K562 (cell line): Measurements from ENCODE around the gene WDR93. TPM values are rescaled to one million over a fixed set of nuclear protein-coding genes. Genes with fewer than 3 reads are reported as not detected.

Source experiments
- ATAC-seq: fragments of 200-7000 bp; cut with Tn5 transposase; 3 replicates; pipeline ENCODE4 v1.9.1; 2020; ENCODE audit warnings: moderate library complexity
- BruUV-seq: library from RNA; stranded (reverse); fragments of 400-500 nt; replicated peaks from 2 replicates; lab custom pipeline; 2021; lab: Mats Ljungman, UMichigan
- CTCF ChIA-PET: fragments of 300-600 bp; formaldehyde crosslinking; extraction: SDS; loops from one replicate; lab custom pipeline; 2021; ENCODE audit warnings: low intra/inter-chr PET ratio; lab: Yijun Ruan, JAX
- POLR2A ChIA-PET: fragments of 300-600, 350-650 bp; sonication (Branson Sonifier 250); formaldehyde crosslinking; extraction: SDS; loops from one replicate; lab custom pipeline; 2021; ENCODE audit warnings: antibody characterized with exemption, inconsistent platforms; lab: Yijun Ruan, JAX
- DNase-seq, 4 experiments: peaks; one replicate each; pipeline versions ENCODE4 v3.0.0 to v3.0.0-alpha.2; 2011 to 2018; ENCODE audit warnings: low spot score in 3 of 4, mixed read lengths in 3 of 4; ENCODE audit errors: extremely low read depth in 1 of 4
- FAIRE-seq: peaks from 2 replicates; lab custom pipeline; 2011; peaks lifted over from hg19 to GRCh38; lab: Jason Lieb, UNC
- H2AFZ ChIP-seq: 2 replicates; pipeline ENCODE4 v1.6.0; 2011; ENCODE audit warnings: low read depth, low read length, control low read depth, inconsistent platforms
- H3K27ac ChIP-seq: fragments of 200-600 bp; 3 replicates; pipeline ENCODE4 v1.8.0; 2011; ENCODE audit warnings: low read depth, mild to moderate bottlenecking, control low read depth, inconsistent platforms, low read length, moderate library complexity, mixed read lengths; ENCODE audit errors: extremely low read depth
- H3K27me3 ChIP-seq, 2 experiments: fragments of 300-600 bp in 1 of 2; 2 replicates in 1 of 2; 3 replicates in 1 of 2; pipeline versions ENCODE4 v1.6.0 to v1.8.0; 2011; ENCODE audit warnings: inconsistent platforms in 2 of 2, low read length in 2 of 2, mild to moderate bottlenecking in 1 of 2, mixed read lengths in 1 of 2, moderate library complexity in 1 of 2; ENCODE audit not compliant: control insufficient read depth in 2 of 2, insufficient read depth in 2 of 2
- H3K36me3 ChIP-seq: fragments of 300-600 bp; 3 replicates; pipeline ENCODE4 v1.8.0; 2011; ENCODE audit warnings: mild to moderate bottlenecking, low read length, inconsistent platforms; ENCODE audit not compliant: control insufficient read depth, insufficient read depth
- H3K4me1 ChIP-seq, 2 experiments: fragments of 200-600 bp in 1 of 2; replicated peaks in 1 of 2; 2 replicates in 1 of 2; 3 replicates in 1 of 2; pipeline versions ENCODE4 v1.5.1 to v1.8.0; 2011; ENCODE audit warnings: inconsistent platforms in 2 of 2, low read length in 2 of 2, mild to moderate bottlenecking in 1 of 2, mixed read lengths in 1 of 2, moderate library complexity in 1 of 2; ENCODE audit not compliant: control insufficient read depth in 2 of 2, insufficient read depth in 2 of 2
- H3K4me2 ChIP-seq: 2 replicates; pipeline ENCODE4 v1.6.1; 2011; ENCODE audit warnings: low read length, control low read depth, inconsistent platforms, mixed read lengths; ENCODE audit not compliant: insufficient read depth
- H3K4me3 ChIP-seq: fragments of 200-600 bp; sonication (generic), shearing (Covaris generic); 2 replicates; pipeline ENCODE4 v1.5.1; 2016; ENCODE audit warnings: control low read depth, inconsistent platforms
- H3K79me2 ChIP-seq: fragments of 200-600 bp; 3 replicates; pipeline ENCODE4 v1.8.0; 2011; ENCODE audit warnings: low read length, inconsistent platforms; ENCODE audit not compliant: control insufficient read depth, insufficient read depth
- H3K9ac ChIP-seq, 2 experiments: 2 replicates each; pipeline versions ENCODE4 v1.6.0 to v1.6.1; 2011; ENCODE audit warnings: low read depth in 2 of 2, low read length in 2 of 2, control low read depth in 1 of 2, inconsistent platforms in 1 of 2, mild to moderate bottlenecking in 1 of 2, mixed read lengths in 1 of 2; ENCODE audit not compliant: insufficient read depth in 1 of 2
- H3K9me1 ChIP-seq: one replicate; pipeline ENCODE4 v1.6.0; 2011; ENCODE audit warnings: inconsistent platforms, mild to moderate bottlenecking, low read length, moderate library complexity; ENCODE audit not compliant: control insufficient read depth, insufficient read depth
- H3K9me3 ChIP-seq: replicated peaks from 2 replicates; pipeline ENCODE4 v1.5.1; 2011; ENCODE audit warnings: low read depth, low read length, inconsistent platforms; ENCODE audit not compliant: control insufficient read depth, insufficient read depth
- H4K20me1 ChIP-seq: replicated peaks from 2 replicates; pipeline ENCODE4 v1.6.1; 2011; ENCODE audit warnings: low read length, inconsistent platforms, mixed read lengths; ENCODE audit not compliant: control insufficient read depth, insufficient read depth
- CTCF ChIP-seq, 3 experiments: IDR thresholded peaks in 2 of 3; conservative IDR thresholded peaks in 1 of 3; 2 replicates each; pipeline ENCODE4 v1.5.1; 2011 to 2012; ENCODE audit warnings: low read length in 3 of 3, mild to moderate bottlenecking in 3 of 3, control low read depth in 2 of 3, improper control_type of control experiment in 1 of 3, inconsistent platforms in 1 of 3, low read depth in 1 of 3, mixed read lengths in 1 of 3, moderate library complexity in 1 of 3; ENCODE audit not compliant: insufficient read depth in 2 of 3
- HDAC1 ChIP-seq, 2 experiments: fragments of 450-650 bp; IDR thresholded peaks; 2 replicates each; pipeline ENCODE4 v1.6.1; 2016 to 2017; ENCODE audit warnings: inconsistent platforms in 1 of 2, mild to moderate bottlenecking in 1 of 2, moderate library complexity in 1 of 2
- ZNF347 ChIP-seq: fragments of 450-650 bp; formaldehyde crosslinking; IDR thresholded peaks from 2 replicates; pipeline ENCODE4 v1.4.0; 2020; ENCODE audit warnings: low read depth, mild to moderate bottlenecking, moderate library complexity
- WGBS: fragments of 100-300 bp; shearing (Covaris generic); methylation state at CpG from one replicate; pipeline ENCODE4 v1.1.6; 2016; ENCODE audit warnings: low coverage, mixed read lengths; ENCODE audit not compliant: insufficient coverage; ENCODE audit errors: missing lambda C conversion rate; 5-methylcytosine and 5-hydroxymethylcytosine counted together
- in situ Hi-C: fragments of 300-500 bp; cut with MboI; formaldehyde crosslinking; loops from 4 replicates; pipeline ENCODE4 v1.15.0; 2018; ENCODE audit warnings: inconsistent platforms, mixed read lengths
- intact Hi-C: fragments of 100-400 bp; cut with micrococcal nuclease; formaldehyde crosslinking; loops from 2 replicates; pipeline ENCODE4 v1.14.2; 2022
- polyA plus RNA-seq, 8 experiments: library from polyadenylated mRNA; depleted of rRNA in 4 of 8; stranded (reverse) in 5 of 8; unstranded in 3 of 8; fragments of >200 nt; fragmentation: Nextera tagmentation in 2 of 8; fragmentation: Illumina TruSeq in 1 of 8; extraction: Ambion mirVana in 2 of 8; extraction: Trizol in 1 of 8; gene quantifications; 2 replicates each; pipeline versions ENCODE4 v1.2.1 to v1.2.3, GENCODE V29; 2011 to 2014; ENCODE audit warnings: inconsistent platforms in 1 of 8, missing spikeins in 1 of 8
- total RNA-seq, 7 experiments: library from RNA; depleted of rRNA in 6 of 7; stranded (reverse); fragments of >200 nt in 6 of 7; fragmentation: Illumina TruSeq in 2 of 7; extraction: Trizol in 2 of 7; gene quantifications; 2 replicates each; pipeline versions ENCODE4 v1.2.1 to v1.2.3, GENCODE V29; 2011 to 2021; ENCODE audit warnings: low replicate concordance in 1 of 7
- TF ChIP-seq, protein P1 (sequence below): fragments of 200-800 bp; sonication (Bioruptor generic); IDR thresholded peaks from 2 replicates; pipeline ENCODE4 v1.6.1; 2017; ENCODE audit warnings: missing genetic modification characterization, missing compliant biosample characterization

Gene WDR93
- total and polyA plus RNA-seq, 9 of the 15 experiments (the other 6 are each of a cell fraction or from before 2014, with no cell fraction given), result not detected

DNA sequence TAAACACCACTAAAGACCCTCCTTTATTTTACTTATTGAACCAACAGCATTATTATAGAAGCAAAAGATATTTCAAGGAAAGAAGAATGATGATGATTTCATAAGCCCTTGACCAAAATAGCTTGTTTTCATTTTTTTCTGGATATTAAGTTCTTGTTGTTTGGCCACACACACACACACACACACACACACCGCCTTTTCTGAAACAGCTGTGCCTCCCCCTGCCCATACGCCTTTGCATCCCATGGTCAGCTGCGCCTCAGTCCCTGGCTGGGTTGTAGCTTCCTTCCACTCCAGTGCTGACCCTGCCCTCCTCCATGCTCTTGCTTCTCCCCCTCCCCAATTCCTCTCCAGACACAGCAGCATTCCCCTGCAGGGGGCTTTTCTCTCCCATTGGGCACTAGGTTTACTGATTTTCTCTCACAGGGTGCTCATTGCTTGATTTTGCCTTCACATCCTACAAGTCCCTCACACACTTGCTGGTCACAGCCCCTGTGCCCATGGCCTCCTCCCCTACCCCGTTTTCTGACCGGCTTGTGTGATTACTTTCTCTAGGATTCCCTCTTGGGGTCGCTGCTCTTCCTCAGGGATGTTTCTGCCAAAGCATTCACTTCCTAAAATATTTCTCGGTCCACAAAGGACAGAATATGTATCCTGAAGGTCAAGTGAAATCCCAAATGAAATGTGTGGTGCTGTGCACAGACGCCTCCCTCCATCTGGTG is 42.0 kb downstream of the WDR93 start:
- Histone ChIP-seq H3K4me1 (no peaks in the 10 kb centered on the region), H3K79me2 (no peaks in the 10 kb centered on the region), H2AFZ (no peak overlapping the region)
- CTCF ChIA-PET, result no interaction called here
- no peak for ATAC-seq
- in situ Hi-C loops (loop anchor here (10.0 kb wide), 1 partner anchor 342 kb away; no protein-coding TSS in a partner anchor), intact Hi-C loops (no loop called here)
- under 1% methylated on average over 8 of the region's 8 CpGs for WGBS
- DNase-seq, result no peak
- POLR2A ChIA-PET, result interaction anchor here (1.0 kb wide), 1 partner anchor 30 kb away, joined by 4 read pairs; no protein-coding TSS in a partner anchor
- FAIRE-seq, result no peak
- TF ChIP-seq, protein P1, sequence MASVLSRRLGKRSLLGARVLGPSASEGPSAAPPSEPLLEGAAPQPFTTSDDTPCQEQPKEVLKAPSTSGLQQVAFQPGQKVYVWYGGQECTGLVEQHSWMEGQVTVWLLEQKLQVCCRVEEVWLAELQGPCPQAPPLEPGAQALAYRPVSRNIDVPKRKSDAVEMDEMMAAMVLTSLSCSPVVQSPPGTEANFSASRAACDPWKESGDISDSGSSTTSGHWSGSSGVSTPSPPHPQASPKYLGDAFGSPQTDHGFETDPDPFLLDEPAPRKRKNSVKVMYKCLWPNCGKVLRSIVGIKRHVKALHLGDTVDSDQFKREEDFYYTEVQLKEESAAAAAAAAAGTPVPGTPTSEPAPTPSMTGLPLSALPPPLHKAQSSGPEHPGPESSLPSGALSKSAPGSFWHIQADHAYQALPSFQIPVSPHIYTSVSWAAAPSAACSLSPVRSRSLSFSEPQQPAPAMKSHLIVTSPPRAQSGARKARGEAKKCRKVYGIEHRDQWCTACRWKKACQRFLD (CRISPR knock-in tag), result no peak
- no peak for TF ChIP-seq ZNF347 (CRISPR knock-in tag)
- TF ChIP-seq HDAC1 (IDR thresholded peaks at IDR 0.05), result no peak
- peak in 1 of 3 experiments; percentile 11; a peak in 1 of 6 replicates for TF ChIP-seq CTCF (IDR thresholded peaks at IDR 0.05 in 2 of 3, conservative IDR thresholded peaks at IDR 0.05 in 1 of 3; ENCODE audit: insufficient read depth in 2 of 3, low read depth in 1 of 3, low read length in 3 of 3)
- TF ChIP-seq, all 486 proteins: peak for 1
- Histone ChIP-seq H4K20me1 (no peaks in the 10 kb centered on the region), H3K36me3 (no peaks in the 10 kb centered on the region), H3K4me2 (no peak overlapping the region), H3K4me3 (no peak overlapping the region), H3K9me1 (no peaks in the 10 kb centered on the region), H3K9me3 (no peaks in the 10 kb centered on the region), H3K27ac (no peak overlapping the region), H3K27me3 (peaks cover 11 to 56% of the 10 kb centered on the region in 2 experiments; a peak in 4 of 5 replicates), H3K9ac (no peak overlapping the region)
- no TSS peak for BruUV-seq
